ENCODE measurements around the gene MYLK4. TPM values are rescaled to one million over a fixed set of nuclear protein-coding genes. Genes with fewer than 3 reads are reported as not detected.

Gene MYLK4
- total RNA-seq (ENCODE audit: low replicate concordance): 0.29 and 0.65 TPM in 2 replicates
- long read RNA-seq: 0 reads

- Mint-ChIP-seq H3K27ac (no peak within 1 kb of the TSS), H3K27me3 (peaks cover 12% of the 10 kb centered on the region), H3K4me1 (ENCODE audit: unreplicated experiment) (peaks cover 11% of the 10 kb centered on the region), H3K9me3 (no peaks in the 10 kb centered on the region), H3K36me3 (no peaks in the 10 kb centered on the region), H3K4me3 (peak within 1 kb of the TSS; percentile 35)
- TF ChIP-seq CTCF (conservative IDR thresholded peaks at IDR 0.05): no peak
- no peak for DNase-seq (ENCODE audit: extremely low spot score, unreplicated experiment)
Observed at GRCh38 chr6:2750832-2751231, at the start of gene MYLK4. TSS of gene MYLK4 (minus strand) at chr6:2750922. CDS start at chr6:2749294, 1,628 bp downstream.

DNA sequence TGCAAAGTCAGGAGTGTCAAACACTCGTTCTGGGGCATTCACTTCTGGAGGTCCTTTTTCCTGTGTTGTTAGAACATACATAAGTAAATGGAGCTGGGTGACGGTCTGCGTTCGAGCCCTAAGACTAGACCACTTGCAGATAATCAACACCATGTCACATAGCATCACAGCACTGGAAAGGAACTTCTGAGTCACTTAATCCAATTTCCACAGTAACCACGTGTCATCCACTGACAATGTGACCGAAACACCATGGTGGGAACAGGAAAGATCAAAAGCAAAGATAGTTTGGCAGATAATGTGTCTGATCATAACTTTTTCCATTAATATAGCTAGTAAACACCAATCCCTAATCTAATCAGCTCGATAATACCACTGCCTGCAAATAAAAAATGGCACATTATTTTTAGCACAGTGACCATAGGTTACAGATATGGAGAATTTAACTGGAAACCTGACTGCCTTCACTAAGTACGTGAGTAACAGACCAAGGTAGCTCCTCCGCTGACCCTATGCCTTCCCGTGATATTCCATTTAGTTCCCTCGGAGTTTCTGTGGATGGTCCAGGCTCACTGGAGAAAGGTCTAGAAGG is 49.3 kb upstream of the MYLK4 start:
- DNase-seq (ENCODE audit: extremely low spot score, unreplicated experiment): no peak
- Mint-ChIP-seq H3K27ac (no peak overlapping the region), H3K36me3 (no peaks in the 10 kb centered on the region), H3K27me3 (no peaks in the 10 kb centered on the region), H3K4me1 (ENCODE audit: unreplicated experiment) (peaks cover 17% of the 10 kb centered on the region), H3K4me3 (no peak overlapping the region), H3K9me3 (no peaks in the 10 kb centered on the region)
- TF ChIP-seq CTCF (conservative IDR thresholded peaks at IDR 0.05): no peak

- Mint-ChIP-seq H3K4me3 (no peak overlapping the region), H3K27ac (no peak overlapping the region), H3K9me3 (peaks cover 4% of the 10 kb centered on the region), H3K4me1 (ENCODE audit: unreplicated experiment) (peaks cover 17% of the 10 kb centered on the region), H3K36me3 (no peaks in the 10 kb centered on the region), H3K27me3 (no peaks in the 10 kb centered on the region)
- no peak for TF ChIP-seq CTCF (conservative IDR thresholded peaks at IDR 0.05)
- DNase-seq (ENCODE audit: extremely low spot score, unreplicated experiment): no peak
Observed at GRCh38 chr6:2798586-2799134, 47.9 kb upstream of the MYLK4 start.

GRCh38 chr6:2797564-2798031 is 46.9 kb upstream of the MYLK4 start:
- H3K9me3 Mint-ChIP-seq: peaks cover 4% of the 10 kb centered on the region
- no peaks in the 10 kb centered on the region for H3K27me3 Mint-ChIP-seq
- no peak for DNase-seq (ENCODE audit: extremely low spot score, unreplicated experiment)
- peak overlapping the region; percentile 73 for H3K27ac Mint-ChIP-seq
- peak overlapping the region; percentile 7 for H3K4me3 Mint-ChIP-seq
- TF ChIP-seq CTCF (conservative IDR thresholded peaks at IDR 0.05): no peak
- H3K36me3 Mint-ChIP-seq: no peaks in the 10 kb centered on the region
- H3K4me1 Mint-ChIP-seq (ENCODE audit: unreplicated experiment): peaks cover 17% of the 10 kb centered on the region

GRCh38 chr6:2796861-2797260 is 46.1 kb upstream of the MYLK4 start:
- no peak for TF ChIP-seq CTCF (conservative IDR thresholded peaks at IDR 0.05)
- H3K9me3 Mint-ChIP-seq: peaks cover 4% of the 10 kb centered on the region
- no peaks in the 10 kb centered on the region for H3K36me3 Mint-ChIP-seq
- peaks cover 17% of the 10 kb centered on the region for H3K4me1 Mint-ChIP-seq (ENCODE audit: unreplicated experiment)
- no peak overlapping the region for H3K4me3 Mint-ChIP-seq
- no peak for DNase-seq (ENCODE audit: extremely low spot score, unreplicated experiment)
- H3K27ac Mint-ChIP-seq: no peak overlapping the region
- no peaks in the 10 kb centered on the region for H3K27me3 Mint-ChIP-seq

Measured in type B pancreatic cell (in vitro differentiated cells).